Fibroblast of villous mesenchyme (primary cell): ENCODE results near the gene TMEM171. TPM values are rescaled to one million over a fixed set of nuclear protein-coding genes. Genes with fewer than 3 reads are reported as not detected.

Source experiments
- DNase-seq: peaks from one replicate; pipeline ENCODE4 v3.0.0-alpha.2; 2010; ENCODE audit warnings: low read depth
- H3K4me3 ChIP-seq: 2 replicates; pipeline ENCODE4 v1.5.1; 2011; ENCODE audit warnings: low read depth, mild to moderate bottlenecking, low read length
- total RNA-seq: library from RNA; depleted of rRNA; stranded (reverse); fragments of >200 nt; gene quantifications from 2 replicates; pipeline ENCODE4 v1.2.3, GENCODE V29; 2012
- TF ChIP-seq, protein P1 (sequence below): IDR thresholded peaks from 2 replicates; pipeline ENCODE4 v1.5.1; 2012; ENCODE audit warnings: low read depth, mild to moderate bottlenecking, low read length; ENCODE audit not compliant: insufficient read depth

TMEM171 gene
- total RNA-seq, 1 donor, result 13.4 TPM

DNA sequence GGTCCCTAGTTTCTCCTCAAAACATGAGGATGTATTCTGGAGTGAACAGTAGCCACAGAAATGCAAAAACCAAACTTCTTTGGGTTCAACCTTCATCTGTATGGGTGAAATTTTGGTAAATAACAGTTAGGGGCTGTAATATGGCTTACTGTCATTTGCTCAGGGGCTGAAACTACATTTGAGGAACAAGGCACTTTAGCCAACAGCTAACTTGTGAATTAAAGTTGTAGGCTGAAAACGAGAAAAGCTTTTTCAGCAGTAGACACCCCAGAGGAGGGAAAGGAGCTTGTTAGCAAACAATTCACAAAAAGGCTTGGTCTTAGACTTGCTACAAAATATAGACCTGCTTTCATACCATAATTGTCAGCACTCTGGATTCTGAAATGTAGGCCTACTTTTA lies 6.6 kb downstream of the TMEM171 start:
- TF ChIP-seq, protein P1, sequence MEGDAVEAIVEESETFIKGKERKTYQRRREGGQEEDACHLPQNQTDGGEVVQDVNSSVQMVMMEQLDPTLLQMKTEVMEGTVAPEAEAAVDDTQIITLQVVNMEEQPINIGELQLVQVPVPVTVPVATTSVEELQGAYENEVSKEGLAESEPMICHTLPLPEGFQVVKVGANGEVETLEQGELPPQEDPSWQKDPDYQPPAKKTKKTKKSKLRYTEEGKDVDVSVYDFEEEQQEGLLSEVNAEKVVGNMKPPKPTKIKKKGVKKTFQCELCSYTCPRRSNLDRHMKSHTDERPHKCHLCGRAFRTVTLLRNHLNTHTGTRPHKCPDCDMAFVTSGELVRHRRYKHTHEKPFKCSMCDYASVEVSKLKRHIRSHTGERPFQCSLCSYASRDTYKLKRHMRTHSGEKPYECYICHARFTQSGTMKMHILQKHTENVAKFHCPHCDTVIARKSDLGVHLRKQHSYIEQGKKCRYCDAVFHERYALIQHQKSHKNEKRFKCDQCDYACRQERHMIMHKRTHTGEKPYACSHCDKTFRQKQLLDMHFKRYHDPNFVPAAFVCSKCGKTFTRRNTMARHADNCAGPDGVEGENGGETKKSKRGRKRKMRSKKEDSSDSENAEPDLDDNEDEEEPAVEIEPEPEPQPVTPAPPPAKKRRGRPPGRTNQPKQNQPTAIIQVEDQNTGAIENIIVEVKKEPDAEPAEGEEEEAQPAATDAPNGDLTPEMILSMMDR, result no peak
- no peak overlapping the region for H3K4me3 ChIP-seq
- no peak for DNase-seq

DNA sequence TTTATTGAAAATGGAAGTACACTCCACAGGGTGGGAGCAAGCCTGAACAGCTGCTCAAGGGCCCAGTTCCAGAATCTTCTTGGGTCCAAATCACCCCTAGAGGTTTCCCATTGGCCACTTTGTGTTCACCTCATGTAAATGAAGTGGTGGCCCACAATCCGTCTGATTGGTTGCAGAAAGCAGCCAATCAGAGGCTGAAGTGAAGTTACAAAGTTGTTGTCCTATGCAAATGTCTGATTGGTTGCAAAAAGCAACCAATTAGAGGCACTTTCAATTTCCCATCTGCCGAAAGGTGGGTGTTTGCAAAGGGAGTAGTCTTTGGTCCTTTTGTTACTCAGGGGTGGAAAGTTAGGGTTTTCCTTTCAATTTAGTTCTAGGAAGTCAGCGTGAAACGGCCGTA lies 8.8 kb downstream of the TMEM171 start:
- no peak overlapping the region for H3K4me3 ChIP-seq
- TF ChIP-seq, protein P1, result no peak
- DNase-seq, result no peak

DNA sequence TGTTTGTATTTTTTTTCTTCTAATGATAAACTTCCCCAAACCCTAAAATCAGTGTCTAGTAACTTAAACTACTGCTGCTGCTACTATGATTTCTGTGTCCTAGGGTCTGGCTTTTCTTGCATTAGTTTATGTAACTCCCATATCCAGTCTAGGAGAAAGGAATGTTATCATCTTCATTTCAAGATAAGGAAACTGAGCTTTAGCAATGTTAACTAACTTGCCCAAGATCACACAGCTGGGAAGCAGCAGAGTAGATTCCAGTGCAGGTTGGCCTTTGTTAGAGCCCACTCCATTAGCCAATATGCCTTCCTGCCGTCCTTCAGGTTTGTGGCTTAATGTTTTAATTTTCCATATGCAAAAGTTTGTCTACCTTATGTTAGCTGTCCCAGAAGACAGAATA lies 10.4 kb downstream of the TMEM171 start:
- TF ChIP-seq, protein P1, result no peak
- H3K4me3 ChIP-seq, result no peak overlapping the region
- DNase-seq, result peak; percentile 47

DNA sequence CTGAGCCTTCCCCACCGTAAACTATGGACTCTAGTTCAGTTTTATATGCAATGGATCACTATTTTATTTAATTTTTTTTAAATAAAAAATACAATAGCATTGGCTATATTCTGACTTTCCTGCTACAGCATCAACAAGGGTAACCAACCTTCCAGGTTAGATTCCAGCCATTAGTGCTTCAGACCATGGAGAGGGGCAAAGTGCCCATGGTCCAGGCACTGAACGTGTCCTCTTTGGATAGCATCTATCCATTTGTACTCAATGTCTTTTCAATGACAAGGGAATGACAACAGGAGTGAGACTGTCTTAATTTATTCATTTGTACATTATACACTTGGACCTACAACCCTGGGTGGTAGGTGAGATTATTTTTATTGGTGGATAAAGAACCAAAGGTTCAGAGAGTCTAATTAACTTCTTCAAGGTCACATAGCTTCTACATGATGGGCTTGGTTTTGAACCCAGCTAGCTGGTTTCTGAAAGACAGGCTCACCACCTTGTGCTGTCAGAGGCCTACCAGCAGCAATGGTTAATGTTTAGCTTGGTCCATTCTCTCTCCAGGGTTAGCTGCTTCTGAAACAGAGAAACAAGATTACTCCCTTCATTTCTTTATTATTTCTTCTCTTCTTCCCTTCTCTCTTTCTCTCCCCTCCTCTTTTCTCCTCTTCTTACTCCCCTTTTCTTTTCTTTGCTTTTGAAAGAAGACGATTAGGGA lies 11.5 kb downstream of the TMEM171 start:
- H3K4me3 ChIP-seq, result no peak overlapping the region
- TF ChIP-seq, protein P1, result no peak
- no peak for DNase-seq

DNA sequence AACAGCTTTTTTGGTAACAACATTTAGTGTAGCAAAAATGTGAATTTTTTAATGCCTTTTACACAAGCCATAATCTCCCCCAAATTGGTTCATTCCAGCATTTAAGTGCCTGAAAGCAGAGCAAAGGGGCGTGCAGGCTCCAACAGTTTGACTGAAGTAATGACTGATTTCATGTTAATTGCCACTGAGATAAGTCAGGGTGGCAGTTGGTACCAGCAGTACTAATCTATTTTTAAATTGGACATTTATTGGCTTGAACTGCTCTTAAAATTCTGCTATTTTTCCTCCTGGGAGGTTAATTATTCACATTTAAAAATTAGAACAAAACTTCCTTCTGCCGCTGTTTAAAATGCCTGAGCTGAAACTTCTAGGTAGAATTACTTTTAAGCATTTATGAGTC lies 12.4 kb downstream of the TMEM171 start:
- TF ChIP-seq, protein P1, result no peak
- no peak for DNase-seq
- H3K4me3 ChIP-seq, result no peak overlapping the region

DNA sequence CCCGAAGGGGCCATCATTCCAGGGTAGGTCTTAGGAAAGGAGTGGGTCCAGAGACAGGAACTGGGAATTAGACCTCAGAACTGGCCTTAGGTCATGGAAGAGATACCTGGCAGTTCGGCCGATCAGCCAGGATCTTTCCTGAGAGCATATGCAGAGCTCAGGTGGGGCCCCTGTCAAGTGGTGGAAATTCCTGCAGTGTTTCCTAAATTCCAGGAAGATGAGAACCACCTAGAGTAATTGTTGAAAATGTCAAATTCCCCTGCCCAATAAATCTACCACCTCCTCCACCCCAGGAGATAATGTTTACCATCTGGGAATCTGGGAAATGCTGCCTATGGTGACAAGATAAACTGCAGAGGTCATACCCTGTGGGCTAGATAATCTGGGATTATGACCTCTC lies 14.6 kb downstream of the TMEM171 start:
- DNase-seq, result no peak
- no peak overlapping the region for H3K4me3 ChIP-seq
- TF ChIP-seq, protein P1, result no peak
